D721Med (cell line): ENCODE results near the gene SSTR1.
A peak's percentile ranks its signal among the peaks of the same experiment; 100 is the strongest.

Experiments
- DNase-seq: peaks from one replicate; pipeline ENCODE4 v3.0.0; 2011; ENCODE audit warnings: low spot score; ENCODE audit not compliant: insufficient read length
- FAIRE-seq: peaks from 2 replicates; lab custom pipeline; 2011; peaks lifted over from hg19 to GRCh38; lab: Jason Lieb, UNC
- CTCF ChIP-seq: IDR thresholded peaks from 2 replicates; pipeline ENCODE4 v1.5.1; 2012; ENCODE audit warnings: mild to moderate bottlenecking, control low read depth; ENCODE audit not compliant: insufficient read depth; ENCODE audit errors: missing control alignments

The SSTR1 gene

GRCh38 chr14:38197001-38197783, 10.5 kb upstream of the SSTR1 start:
- no peak for FAIRE-seq
- no peak for DNase-seq
- TF ChIP-seq CTCF: peak; percentile 26

DNA sequence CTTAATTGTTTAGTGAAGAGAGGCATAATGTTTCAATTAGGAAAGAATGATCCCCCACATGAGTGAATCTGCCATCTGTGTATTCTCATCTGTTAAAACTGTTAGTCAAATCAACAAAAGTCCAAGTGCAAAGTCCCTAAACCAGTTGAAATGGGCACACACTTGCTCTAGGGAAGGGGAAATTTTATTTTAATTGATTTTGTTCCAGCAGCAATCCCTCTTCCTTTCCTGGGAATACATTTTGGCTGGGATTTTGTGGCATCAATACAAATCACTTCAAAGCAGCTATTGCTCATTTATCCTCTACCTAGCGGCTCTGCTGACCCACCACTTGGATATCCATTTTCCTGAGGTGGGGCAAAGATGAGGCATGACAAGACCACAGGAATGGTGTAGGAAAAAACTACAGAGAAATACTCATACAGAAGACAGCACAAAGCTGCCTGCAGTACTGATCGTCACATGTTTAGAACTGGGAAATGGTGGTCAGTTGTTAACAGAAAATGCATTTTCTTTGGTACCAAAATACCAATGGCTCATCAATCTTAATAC, 9.8 kb upstream of the SSTR1 start:
- TF ChIP-seq CTCF: no peak
- DNase-seq: no peak
- no peak for FAIRE-seq

GRCh38 chr14:38198425-38198824, 9.3 kb upstream of the SSTR1 start:
- DNase-seq (no peak), FAIRE-seq (no peak)
- no peak for TF ChIP-seq CTCF

DNA sequence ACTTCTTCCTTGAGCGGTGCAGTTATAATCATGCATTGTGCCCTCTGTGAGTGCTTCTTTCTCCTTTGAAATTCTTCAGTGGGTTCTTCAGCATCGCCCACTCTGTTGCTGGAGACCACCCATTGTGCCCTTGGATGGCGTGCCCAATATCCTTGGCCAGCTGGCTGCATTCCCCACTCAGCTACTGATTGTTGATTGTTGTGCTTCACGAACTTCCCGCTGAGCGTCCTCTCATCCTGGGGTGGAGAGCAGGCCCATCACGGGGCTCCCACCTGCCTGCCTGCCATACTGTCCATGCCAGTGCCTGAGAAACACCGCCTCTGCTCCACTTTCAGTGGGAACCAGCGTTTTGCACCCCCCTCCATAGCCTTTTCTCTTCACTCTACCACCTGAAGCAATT, 8.6 kb upstream of the SSTR1 start:
- DNase-seq (no peak), FAIRE-seq (no peak)
- no peak for TF ChIP-seq CTCF

GRCh38 chr14:38199739-38200138, 8.0 kb upstream of the SSTR1 start:
- no peak for DNase-seq
- no peak for TF ChIP-seq CTCF
- no peak for FAIRE-seq

DNA sequence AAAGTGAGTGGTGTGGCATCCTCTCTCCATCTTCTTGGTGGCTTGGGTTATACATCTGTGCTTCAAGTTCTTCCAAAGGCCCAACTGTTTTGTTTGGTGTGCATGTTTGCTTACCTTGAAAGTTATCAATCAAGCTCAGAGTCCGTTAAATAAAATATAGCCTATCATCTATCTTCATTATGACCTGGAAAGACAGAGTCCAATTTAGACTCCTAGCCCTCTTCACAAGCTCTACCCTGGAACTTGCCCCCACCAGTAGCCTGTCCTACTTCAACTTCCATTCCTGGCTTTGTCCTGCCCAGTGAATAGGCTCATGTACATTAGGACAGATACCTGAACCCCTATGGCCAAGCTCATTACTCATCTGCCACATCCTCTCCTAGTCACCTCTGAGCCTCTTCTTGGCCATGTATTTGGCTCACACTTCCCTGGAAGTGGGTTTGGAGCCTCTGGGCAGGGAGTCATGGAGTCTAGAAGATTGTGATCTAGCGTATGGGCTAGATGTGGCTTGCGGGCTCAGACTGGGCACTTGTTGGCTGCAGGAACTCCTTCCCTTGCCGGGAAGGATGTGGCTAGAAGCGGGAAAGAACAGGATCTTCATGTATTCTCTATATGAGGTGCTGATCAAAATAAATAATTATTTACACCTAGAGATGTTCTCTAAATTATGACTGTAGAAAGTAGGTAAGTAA, 6.4 kb upstream of the SSTR1 start:
- FAIRE-seq (no peak), DNase-seq (no peak)
- TF ChIP-seq CTCF: no peak
